Stimulated activated CD4-positive, alpha-beta T cell treated with anti-CD3 and anti-CD28 coated beads, TNF-alpha, amount 100 ng/mL, for 1 hour (primary cell): ENCODE data around the gene STK39.
"Not testable (repeated sequence)": the region's sequence is repeated elsewhere in the genome, so short reads cannot be mapped to it uniquely, and the experiment has no call there.

Source experiments
- DNase-seq, 3 donors: peaks; one replicate each; pipeline ENCODE4 v3.0.0-alpha.2; 2020; ENCODE audit warnings: low read depth in 3 of 3, low spot score in 1 of 3

The STK39 gene

GRCh38 chr2:168097431-168097830 is 150.0 kb downstream of the STK39 start:
- DNase-seq, result no peak

DNA sequence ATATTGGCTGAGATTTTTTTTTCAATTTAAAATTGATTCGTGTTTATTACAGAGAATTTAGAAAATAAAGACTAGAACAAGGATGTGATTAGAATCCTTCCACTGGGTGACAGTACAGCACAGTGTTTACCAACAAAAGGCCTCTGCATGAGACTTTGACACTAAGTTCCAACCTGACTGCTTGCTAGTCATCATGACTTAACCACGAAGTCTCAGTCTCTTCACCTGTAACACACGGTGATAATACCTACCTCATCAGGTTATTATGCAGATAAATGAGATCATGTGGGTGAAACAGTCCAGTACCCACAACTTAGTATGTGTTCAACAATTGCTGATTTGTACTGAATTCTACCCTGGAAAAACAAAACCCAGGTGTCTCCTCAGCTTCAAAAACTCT is 151.2 kb downstream of the STK39 start:
- no peak for DNase-seq

GRCh38 chr2:168091986-168092385 is 155.4 kb downstream of the STK39 start:
- no peak for DNase-seq

DNA sequence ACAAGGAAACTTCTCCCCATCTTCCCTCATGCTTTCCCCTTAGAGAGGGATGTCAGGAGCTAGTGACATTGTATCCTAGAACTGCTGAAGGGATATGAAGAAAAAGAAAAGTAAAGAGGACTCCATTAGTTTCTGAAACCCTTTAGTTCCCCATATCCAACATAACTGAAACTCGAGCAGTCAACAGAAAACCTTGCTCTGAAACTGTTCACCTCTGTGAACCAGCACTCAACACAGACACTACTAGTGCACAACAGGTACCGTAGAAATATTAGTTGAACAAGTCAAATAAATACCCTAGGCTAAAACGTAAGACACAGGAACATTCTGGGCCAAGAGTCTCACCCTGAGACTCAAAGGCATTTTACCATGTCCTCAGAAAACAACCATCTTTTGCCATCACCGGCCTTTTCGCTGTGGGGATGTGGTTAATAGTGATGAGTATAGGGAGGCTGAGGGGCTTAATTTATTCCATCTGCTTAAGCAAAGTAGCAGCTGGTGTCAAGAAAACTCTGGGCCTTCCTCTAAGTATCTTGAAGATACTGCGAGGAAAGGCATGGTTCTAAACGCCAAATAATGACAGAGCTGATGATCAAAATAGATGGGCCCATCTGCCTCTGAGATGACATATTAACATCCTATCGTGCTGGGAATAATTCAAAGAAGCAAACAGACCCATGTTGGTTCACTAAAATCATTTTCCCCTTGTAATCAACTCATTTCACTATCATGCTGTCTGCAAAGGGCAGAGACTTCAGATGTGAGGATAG is 156.8 kb downstream of the STK39 start:
- no peak for DNase-seq

DNA sequence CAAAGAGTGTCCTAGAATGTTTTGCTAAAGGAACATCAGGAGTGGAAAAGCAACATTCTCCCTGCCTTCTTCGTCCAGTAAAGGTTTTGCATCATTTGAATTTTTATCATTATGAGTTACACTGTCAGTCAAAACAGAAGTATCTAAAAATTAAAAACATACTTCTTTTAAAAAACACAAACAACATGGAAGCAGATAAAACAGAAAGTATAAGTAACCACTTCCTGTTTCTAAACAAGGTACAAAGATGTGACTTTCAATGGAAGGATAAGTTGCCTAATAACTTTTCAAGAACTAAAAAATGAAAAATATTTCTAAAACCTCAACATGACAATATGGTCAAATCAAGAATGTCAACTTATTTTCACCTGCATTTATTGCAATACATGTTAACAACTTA is 158.2 kb downstream of the STK39 start:
- no peak for DNase-seq

- DNase-seq, result no peak
Observed at GRCh38 chr2:168087401-168087800, 160.0 kb downstream of the STK39 start.

- DNase-seq, result no peak
Observed at GRCh38 chr2:168086851-168087250, 160.5 kb downstream of the STK39 start.

DNA sequence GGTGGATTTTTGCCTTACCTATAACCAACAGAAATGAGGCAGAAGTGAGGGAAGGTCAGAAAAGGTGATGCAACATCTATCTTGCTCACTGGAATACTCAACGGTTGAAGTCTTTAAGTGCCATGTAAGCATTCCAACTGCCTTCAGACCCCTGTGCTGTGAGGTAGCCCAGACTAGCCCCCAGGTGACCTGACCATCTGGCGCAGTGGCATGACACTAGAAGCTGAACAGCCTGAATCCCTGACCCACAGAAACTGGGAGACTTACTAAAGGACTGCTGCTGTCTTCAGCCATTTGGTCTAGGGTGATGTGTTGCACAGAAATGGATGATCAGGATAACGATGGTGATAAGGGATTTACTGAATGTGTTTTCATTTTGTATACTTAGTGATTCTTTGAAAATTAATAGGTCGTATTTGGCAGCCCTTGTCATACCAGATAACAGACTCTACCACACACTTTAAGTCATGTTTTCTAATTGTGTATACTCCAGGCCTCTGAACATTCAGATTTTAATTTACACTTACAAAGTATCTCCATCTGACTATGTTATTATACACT is 161.5 kb downstream of the STK39 start:
- DNase-seq, result no peak

GRCh38 chr2:168084288-168084687 is 163.1 kb downstream of the STK39 start:
- no peak for DNase-seq

GRCh38 chr2:168081452-168081851 is 165.9 kb downstream of the STK39 start:
- not testable (repeated sequence) for DNase-seq

DNA sequence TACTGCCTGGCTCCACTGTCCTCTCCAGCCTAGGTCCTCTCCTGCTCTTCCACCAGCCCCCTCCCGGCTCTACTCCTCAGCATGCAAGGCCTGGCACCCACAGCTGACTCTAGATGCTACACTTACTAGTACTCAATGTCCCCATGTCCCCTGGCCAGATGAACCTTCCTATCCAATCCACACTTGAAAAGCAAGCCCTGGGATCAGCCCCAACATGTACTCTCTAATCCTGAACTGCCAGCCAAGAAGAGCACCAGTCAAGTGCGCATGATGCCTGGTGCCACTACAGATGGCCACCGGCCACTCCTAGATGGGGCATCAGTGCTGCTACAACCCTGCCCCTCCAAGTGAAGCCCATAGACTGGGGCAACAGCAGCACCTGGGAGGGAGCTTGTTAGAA is 168.2 kb downstream of the STK39 start:
- no peak for DNase-seq

DNA sequence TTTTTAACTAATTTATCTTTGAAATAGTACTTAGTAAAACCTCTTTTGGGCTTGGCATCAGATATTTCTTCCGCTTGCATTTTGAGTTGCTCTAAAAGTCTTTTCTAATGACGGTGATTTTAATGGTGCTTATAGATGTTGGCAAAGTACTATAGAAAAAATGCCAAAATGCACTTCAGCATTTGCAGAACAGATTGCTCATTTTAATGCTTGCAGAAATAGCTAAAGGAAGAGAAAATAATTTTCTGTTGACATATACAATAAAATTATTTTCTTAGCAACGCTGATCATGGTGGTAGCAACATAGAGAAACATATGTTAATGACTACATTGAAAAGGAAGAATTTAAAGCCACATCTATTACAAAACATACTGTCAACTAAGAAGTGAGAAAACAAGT is 170.7 kb downstream of the STK39 start:
- DNase-seq, result no peak

DNA sequence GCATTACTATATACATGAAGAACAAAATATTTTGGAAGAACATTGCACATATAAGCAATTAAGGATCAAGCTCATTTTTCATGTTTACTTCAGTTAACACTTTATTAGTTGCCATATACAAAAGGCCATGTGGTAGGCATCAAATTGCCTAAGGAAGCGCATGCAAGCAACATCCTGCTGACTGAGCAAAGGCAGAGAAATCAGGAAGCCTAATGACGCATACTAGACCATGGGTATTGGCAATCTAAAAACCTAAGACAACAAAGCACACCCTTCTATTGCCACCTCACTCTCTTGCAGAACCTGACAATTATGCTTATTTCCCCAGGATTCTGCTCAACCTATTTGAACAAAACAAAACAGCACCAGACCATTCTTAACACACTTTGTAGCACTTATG is 171.9 kb downstream of the STK39 start:
- no peak for DNase-seq

DNA sequence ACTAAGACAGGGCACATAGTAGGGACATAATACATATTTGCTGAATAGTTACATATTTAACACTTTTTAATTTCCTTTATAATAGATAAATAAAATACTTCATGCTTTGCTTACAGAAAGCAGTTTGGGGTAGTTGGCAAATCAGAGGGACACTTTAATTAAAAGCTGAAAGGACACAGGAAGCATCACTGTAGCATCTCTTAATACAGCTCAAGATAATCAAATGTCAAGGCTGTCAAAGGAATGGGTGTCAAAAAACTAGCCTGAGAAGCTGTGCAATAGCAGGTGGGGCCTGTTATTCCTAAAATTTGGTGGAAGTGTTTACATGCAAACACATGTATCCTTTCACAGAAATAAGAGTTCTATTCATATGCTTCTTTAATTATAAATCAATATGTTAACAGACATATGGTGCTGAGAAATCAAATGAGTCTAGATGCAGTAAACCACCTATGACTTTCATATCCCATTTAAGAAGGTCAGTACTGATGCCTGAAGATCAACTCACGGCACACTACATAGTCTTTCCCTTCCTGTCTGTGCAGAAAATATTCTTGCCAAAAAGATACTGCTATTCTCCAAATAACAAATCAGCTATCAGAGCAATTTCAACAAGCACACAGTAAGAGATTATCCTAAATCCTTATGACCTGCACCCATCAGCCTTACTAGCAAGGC is 174.6 kb downstream of the STK39 start:
- DNase-seq, result no peak

DNA sequence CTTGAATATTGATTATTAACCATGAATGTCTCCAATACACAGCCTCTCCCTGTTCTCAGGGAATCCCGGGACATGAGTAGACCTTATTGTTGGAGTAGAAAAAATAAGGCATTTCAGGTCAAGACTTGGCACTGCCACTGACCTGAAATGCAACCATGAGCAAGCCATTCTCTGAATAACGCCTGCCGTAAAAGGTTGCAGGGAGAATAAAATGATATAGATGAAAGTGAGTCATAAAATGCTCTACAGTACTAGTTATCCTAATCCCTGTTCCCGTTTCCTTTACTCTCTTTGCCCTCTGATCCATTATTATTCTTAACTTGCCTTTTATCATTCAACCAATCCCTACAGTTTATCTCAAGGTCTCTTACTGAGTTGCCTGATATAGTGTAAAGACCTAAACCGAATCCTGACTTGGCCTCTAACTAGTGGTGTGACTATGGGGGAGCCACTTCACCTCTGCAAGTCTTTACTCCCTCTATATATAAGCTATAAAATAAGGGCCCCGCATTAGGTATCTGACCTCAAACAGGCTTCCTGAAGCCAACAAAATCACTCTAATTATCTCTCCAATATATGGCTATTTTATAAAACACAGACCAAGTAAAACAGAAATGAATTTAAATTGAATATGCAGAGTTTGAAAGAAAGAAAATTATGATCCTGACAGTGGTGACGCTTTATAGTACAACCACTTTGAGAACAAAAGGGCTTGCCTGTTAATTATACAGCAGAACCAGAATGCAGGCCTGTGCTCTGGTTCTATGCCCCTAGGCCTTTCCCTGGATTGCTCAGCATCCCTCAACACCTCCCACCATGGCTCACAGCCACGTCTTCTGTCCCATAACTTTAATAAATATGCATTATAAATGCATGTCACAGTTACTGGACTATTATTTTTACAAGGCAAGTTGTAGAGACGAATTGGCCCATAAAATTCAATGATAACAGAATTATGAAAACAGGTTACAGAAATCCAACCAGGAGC is 183.1 kb downstream of the STK39 start:
- no peak for DNase-seq

DNA sequence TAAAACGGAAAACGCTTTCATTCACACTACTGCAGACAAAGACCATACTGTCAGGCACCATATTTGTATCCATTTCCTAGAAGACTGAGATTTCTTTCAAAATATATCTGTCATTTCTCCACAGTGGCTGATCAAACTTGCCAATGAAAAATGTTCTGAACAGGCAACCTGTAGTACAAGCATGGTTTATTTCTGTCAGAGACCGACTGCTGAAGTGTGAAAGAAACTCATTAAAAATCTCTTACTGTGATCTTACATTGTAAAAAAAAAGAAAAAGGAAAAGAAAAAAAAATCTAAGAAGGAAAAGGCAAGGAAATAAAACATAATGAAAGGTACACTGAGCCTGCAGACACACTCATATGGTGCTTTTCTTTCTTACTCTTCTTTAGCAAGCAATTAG is 184.5 kb downstream of the STK39 start:
- DNase-seq, result no peak

GRCh38 chr2:168062054-168062453 is 185.3 kb downstream of the STK39 start:
- DNase-seq, result no peak

DNA sequence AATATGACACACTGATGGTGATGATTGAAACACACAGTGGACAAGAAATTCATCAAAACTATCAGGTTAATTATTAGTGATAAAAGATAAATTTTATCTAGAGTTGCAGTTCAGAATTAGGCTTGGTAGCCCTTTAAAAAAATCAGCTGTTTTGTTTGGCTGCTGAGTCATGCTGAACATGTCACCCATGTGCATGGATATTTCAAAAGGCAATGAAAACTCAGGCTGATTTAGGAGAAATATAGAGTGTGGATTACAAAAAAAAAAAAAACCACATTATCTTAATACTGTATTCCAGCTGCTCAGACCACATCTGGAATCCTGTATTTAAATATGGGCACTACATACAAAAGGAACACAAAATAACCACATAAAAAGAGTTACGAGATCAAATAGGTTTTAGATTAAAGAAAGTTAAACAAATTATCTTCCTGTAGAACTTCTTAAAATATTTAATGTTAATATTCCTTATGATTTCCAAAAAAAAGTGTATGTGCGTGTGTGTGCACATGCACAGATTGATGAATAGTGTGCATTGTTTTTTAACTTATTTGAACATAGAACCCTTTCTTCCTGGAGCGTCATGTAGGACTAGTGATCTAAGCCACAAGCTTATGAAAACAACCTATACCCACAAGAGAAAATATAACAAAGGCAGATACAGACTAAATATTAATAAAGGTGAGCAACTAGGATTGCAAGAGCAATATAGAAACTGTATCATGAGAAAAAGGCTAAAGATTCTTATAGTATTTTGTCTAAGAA is 186.2 kb downstream of the STK39 start:
- no peak for DNase-seq

DNA sequence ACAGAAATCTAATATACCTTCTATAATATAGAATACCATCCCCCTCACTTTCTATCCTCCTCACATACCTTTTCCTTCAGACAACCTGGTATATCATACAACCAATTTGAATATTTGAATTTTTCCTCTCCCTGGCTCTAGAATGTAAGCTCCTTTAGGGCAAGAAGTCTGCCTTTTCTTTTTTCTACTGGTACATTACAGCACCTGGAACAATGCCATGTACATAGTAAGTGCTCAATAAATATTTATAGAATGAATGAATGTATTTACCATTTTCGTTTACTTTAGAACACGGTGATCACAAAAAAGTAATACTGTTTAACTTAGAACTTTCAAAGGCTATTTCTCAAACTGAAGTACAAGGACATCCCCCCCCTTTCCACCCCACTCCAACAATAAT is 187.6 kb downstream of the STK39 start:
- DNase-seq, result no peak

DNA sequence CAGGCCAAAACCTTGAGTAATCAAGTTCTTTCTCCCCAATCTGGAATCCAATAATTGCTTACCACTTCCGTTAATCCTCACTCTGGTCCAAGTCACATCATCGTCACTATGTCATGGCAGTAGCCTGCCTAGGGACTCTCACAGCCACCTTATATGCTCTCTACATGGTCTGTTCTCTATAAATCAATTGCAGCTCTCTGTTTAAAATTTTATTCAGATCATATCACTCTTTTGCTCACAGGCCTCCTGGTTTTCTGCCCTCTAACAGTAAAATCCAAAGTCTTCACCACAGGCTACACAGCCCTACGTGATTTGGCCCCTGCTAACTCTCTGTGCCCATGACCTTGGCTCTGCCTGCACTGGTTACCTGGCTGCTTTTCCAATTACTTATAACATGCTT is 188.7 kb downstream of the STK39 start:
- DNase-seq, result no peak
